Stimulated activated CD4-positive, alpha-beta T cell treated with anti-CD3 and anti-CD28 coated beads, Interleukin-12 subunit alpha, Interleukin-12 subunit beta, amount 100 ng/mL, for 24 hours (primary cell): ENCODE results near the gene DTX1.

Experiments
- DNase-seq, 2 experiments: peaks; one replicate each; pipeline ENCODE4 v3.0.0-alpha.2; 2020; ENCODE audit warnings: low read depth in 2 of 2

DTX1 gene

GRCh38 chr12:113056631-113057488 lies at the start of gene DTX1:
Gene DTX1, plus strand, starts transcription at chr12:113056730. Its CDS starts 1,463 bp downstream, at chr12:113058193.
- peak; percentile 17 to 36 for DNase-seq

- DNase-seq: no peak
Observed at GRCh38 chr12:113007166-113007565, 49.4 kb upstream of the DTX1 start.

- DNase-seq: no peak
Observed at GRCh38 chr12:113010701-113011100, 45.8 kb upstream of the DTX1 start.

GRCh38 chr12:113014565-113014964 lies 42.0 kb upstream of the DTX1 start:
- DNase-seq: no peak

- DNase-seq: no peak
Observed at GRCh38 chr12:113016796-113017195, 39.7 kb upstream of the DTX1 start.

- no peak for DNase-seq
Observed at GRCh38 chr12:113019025-113019424, 37.5 kb upstream of the DTX1 start.

GRCh38 chr12:113021500-113021899 lies 35.0 kb upstream of the DTX1 start:
- DNase-seq: no peak

GRCh38 chr12:113022563-113023297 lies 33.8 kb upstream of the DTX1 start:
- no peak for DNase-seq

GRCh38 chr12:113027726-113028125 lies 28.8 kb upstream of the DTX1 start:
- DNase-seq: no peak

GRCh38 chr12:113030875-113031525 lies 25.5 kb upstream of the DTX1 start:
- no peak for DNase-seq

GRCh38 chr12:113039911-113040445 lies 16.6 kb upstream of the DTX1 start:
- DNase-seq: no peak

- DNase-seq: no peak
Observed at GRCh38 chr12:113040722-113041171, 15.8 kb upstream of the DTX1 start.

- DNase-seq: no peak
Observed at GRCh38 chr12:113041560-113041959, 15.0 kb upstream of the DTX1 start.

- DNase-seq: no peak
Observed at GRCh38 chr12:113043240-113043639, 13.3 kb upstream of the DTX1 start.

- no peak for DNase-seq
Observed at GRCh38 chr12:113044516-113044915, 12.0 kb upstream of the DTX1 start.

- peak; percentile 31 to 43 for DNase-seq
Observed at GRCh38 chr12:113048716-113049127, 7.8 kb upstream of the DTX1 start.

- DNase-seq: no peak
Observed at GRCh38 chr12:113049976-113050742, 6.4 kb upstream of the DTX1 start.

GRCh38 chr12:113050795-113051194 lies 5.7 kb upstream of the DTX1 start:
- no peak for DNase-seq

GRCh38 chr12:113051759-113052158 lies 4.8 kb upstream of the DTX1 start:
- DNase-seq: no peak

- DNase-seq: no peak
Observed at GRCh38 chr12:113052326-113052725, 4.2 kb upstream of the DTX1 start.

- DNase-seq: no peak
Observed at GRCh38 chr12:113054948-113055486, 1.5 kb upstream of the DTX1 start.
